Fibroblast of pulmonary artery (primary cell): ENCODE results near the gene DLK2.
"Not testable (repeated sequence)": the region's sequence is repeated elsewhere in the genome, so short reads cannot be mapped to it uniquely, and the experiment has no call there.

ENCODE experiments used
- DNase-seq: peaks from one replicate; pipeline ENCODE4 v3.0.0-alpha.2; 2010; ENCODE audit warnings: low read depth
- H3K4me3 ChIP-seq: replicated peaks from 2 replicates; pipeline ENCODE4 v1.5.1; 2011; ENCODE audit warnings: low read depth, mild to moderate bottlenecking, control low read depth, low read length, moderate library complexity
- TF ChIP-seq, protein P1 (sequence below): IDR thresholded peaks from 2 replicates; pipeline ENCODE4 v1.5.1; 2011; ENCODE audit warnings: mild to moderate bottlenecking, control low read depth, low read length, inconsistent platforms; ENCODE audit errors: missing control alignments

Gene DLK2, protein sequence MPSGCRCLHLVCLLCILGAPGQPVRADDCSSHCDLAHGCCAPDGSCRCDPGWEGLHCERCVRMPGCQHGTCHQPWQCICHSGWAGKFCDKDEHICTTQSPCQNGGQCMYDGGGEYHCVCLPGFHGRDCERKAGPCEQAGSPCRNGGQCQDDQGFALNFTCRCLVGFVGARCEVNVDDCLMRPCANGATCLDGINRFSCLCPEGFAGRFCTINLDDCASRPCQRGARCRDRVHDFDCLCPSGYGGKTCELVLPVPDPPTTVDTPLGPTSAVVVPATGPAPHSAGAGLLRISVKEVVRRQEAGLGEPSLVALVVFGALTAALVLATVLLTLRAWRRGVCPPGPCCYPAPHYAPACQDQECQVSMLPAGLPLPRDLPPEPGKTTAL

DNA sequence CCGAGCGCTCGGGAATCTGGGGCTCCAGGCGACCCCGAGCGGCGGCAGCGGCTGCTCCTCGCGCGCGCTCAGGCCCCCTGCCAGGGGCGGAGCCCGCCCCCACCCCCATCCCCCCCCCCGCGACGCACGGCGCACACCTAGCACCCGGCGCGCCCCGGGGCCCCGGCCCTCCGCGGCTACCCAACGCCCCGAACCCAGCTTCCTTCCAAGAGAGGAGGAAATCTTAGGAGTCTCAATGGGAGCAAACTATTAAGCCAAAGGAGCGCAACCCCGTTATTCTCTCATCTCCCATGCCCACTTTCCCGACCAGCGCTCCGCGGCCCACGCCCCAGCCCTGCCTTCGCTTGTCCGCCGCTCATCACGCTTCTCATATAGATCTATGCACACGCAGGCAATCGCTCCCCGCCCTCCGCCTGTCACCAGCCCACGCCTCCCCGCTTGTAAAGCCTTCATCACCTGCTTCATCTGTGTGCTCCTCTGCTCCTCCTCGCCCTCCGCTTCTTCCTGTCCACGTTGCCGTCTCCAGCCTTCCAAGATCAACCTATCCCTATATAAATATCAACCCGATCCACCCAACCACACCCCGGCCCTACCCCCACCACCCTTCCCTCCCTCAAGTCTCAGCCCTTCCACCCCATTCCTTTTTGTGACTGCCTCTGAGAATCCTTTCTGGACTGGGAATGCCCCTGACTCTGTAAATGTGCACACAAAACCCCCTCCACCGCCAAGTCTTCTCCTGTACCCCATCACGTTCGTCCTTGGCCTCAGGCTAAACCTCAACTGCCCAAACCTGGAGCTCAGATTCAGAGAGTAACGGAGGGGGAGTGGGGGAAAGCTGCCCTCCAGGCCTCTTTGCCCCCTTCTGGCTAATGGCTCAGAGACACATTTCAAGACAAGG lies at the start of gene DLK2:
DLK2 (minus strand) TSS at position 18 of the 898 bp plus-strand sequence. CDS start 723 bp downstream, outside the sequence.
- TF ChIP-seq, protein P1, sequence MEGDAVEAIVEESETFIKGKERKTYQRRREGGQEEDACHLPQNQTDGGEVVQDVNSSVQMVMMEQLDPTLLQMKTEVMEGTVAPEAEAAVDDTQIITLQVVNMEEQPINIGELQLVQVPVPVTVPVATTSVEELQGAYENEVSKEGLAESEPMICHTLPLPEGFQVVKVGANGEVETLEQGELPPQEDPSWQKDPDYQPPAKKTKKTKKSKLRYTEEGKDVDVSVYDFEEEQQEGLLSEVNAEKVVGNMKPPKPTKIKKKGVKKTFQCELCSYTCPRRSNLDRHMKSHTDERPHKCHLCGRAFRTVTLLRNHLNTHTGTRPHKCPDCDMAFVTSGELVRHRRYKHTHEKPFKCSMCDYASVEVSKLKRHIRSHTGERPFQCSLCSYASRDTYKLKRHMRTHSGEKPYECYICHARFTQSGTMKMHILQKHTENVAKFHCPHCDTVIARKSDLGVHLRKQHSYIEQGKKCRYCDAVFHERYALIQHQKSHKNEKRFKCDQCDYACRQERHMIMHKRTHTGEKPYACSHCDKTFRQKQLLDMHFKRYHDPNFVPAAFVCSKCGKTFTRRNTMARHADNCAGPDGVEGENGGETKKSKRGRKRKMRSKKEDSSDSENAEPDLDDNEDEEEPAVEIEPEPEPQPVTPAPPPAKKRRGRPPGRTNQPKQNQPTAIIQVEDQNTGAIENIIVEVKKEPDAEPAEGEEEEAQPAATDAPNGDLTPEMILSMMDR, result no peak
- DNase-seq, result no peak
- H3K4me3 ChIP-seq, result peak within 1 kb of the TSS; percentile 46

DNA sequence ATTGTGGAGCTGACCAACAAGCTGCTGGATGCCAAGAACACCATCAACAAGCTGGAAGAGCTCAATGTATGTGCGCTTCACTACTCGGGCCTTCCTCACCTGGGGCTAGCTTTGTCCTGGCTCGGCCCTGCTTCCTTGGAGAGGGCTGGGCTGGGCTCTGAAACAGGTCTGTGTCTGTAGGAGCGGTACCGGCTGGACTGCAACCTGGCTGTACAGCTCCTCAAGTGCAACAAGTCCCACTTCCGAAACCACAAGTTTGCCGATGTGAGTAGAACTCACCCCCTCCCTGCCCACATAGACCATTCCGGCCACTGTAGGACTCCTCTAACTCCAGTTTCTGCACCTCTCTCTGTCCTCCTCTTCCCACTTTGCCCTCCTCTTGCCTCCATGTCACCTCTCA lies 48.1 kb upstream of the DLK2 start:
- no peak overlapping the region for H3K4me3 ChIP-seq
- DNase-seq, result no peak
- TF ChIP-seq, protein P1, result no peak

DNA sequence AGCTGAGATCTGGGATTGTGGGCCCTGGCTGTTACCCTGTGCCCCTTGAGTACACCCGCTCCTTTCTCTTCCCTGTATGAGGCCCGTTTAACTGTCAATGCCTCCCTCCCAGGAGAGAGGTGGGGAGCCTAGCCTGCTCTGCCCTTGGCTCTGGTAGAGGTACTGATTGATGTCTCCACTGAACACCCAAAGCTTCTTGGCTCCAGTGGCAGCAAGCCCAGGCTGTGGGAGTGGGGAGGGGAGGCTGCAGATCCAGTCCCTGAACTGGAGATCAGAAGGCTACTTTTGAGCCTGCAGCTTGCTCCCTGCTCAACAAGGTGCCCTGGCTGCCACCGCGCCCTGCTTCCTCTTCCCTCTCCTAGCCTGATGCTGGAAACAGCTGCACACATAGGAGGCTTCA lies 47.3 kb upstream of the DLK2 start:
- TF ChIP-seq, protein P1, result no peak
- no peak for DNase-seq
- H3K4me3 ChIP-seq, result no peak overlapping the region

DNA sequence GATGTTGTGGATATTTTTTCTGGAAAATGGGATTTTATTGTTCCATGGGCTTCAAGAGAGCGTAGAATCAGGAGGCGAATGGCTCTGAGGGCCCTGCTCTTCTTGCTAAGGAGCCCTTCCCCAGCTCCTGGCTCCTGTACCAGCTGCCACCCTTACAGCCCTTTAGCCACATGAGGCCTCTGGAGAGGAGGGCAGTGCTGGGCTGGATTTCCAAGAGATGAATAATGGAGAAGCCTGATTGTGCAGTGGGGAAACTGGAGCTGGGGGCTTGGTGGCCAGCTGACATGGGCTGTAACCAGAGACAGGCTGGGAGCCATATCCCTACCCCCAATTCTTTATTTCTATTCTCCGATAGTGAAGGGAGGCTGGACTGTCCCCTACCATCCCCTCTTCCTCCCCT lies 45.6 kb upstream of the DLK2 start:
- no peak overlapping the region for H3K4me3 ChIP-seq
- no peak for DNase-seq
- TF ChIP-seq, protein P1, result no peak

DNA sequence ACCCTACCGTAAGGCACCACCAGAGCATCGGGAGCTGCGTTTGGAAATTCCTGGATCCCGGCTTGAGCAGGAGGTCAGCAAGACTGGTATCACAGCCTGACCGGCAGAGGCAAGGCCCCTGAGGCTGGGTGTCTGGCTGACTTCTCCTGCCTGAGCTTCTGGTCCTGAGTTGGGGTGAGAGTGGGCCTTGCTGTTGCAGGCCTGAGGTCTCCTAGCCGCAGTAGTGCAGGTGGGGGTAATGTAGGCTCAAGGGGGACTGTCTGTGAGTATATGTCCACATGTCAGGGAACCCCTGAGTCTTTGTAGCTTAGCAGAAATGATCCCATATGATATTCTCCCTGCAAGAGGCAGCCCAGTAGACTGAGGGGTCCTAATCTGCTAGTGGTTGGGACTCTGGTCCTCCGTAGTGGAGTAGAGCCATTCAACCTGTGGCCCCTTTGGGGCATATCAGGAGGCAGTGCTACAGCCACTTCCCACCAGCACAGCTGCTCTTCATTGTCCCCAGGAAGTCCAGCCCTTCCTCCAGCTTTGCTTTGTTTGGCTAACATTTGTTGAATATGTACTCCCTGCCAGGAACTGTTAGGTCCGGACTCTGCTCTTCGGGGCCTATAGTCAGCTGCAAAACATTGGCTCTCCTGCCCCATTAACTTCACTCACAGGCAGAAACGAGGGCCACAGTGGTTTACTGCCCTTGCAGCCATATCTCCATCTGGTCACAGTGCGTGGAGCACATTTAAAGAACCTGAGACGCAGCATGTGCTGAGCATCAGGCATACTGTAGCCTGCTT lies 43.9 kb upstream of the DLK2 start:
- no peak for DNase-seq
- H3K4me3 ChIP-seq, result no peak overlapping the region
- TF ChIP-seq, protein P1, result no peak

DNA sequence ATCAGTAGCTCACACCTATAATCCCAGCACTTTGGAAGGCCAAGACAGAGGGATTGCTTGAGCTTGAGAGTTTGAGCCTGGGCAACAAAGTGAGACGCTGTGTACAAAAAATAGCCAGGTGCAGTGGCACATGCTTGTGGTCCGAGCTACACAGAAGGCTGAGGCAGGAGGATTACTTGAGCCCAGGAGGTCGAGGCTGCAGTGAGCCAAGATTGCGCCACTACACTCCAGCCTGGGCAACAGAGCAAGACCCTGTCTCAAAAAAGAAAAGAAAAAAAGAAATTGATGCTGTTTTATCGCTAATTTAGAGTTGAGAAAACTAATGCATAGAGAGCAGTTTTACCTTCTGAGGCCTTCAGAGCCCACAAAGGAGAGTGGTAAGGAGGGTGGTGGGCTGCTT lies 42.9 kb upstream of the DLK2 start:
- not testable (repeated sequence) for H3K4me3 ChIP-seq, DNase-seq

DNA sequence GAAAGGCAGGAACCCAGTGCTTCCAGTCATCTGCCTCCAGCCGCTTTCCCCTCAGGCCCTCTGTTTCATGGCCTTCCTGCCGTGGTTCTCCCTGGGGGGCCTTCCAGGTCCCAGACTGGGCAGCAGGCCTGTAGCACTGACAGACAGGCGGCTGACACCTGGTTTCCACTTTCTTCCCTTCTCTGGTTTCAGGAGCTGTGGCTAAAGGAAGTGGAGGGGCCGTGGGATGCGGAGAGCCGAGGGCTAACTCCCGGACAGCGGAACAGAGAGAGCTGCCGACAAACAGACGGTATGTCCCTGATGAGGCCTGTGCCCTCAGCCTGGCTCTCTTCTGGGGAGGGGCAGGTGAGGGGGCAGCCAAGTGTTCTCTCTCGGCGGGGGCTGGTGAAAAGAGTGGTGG lies 42.3 kb upstream of the DLK2 start:
- TF ChIP-seq, protein P1, result no peak
- DNase-seq, result no peak
- no peak overlapping the region for H3K4me3 ChIP-seq
